HG02852 (cell line): ENCODE results near the gene KIAA1755.

ENCODE experiments used
- ATAC-seq: cut with Tn5 transposase; IDR thresholded peaks from one replicate; pipeline ENCODE4 v1.9.1; 2021; ENCODE audit warnings: mild to moderate bottlenecking, moderate library complexity; ENCODE audit not compliant: unreplicated experiment

KIAA1755 gene

GRCh38 chr20:38208088-38208487 lies 52.4 kb downstream of the KIAA1755 start:
- ATAC-seq = no peak

DNA sequence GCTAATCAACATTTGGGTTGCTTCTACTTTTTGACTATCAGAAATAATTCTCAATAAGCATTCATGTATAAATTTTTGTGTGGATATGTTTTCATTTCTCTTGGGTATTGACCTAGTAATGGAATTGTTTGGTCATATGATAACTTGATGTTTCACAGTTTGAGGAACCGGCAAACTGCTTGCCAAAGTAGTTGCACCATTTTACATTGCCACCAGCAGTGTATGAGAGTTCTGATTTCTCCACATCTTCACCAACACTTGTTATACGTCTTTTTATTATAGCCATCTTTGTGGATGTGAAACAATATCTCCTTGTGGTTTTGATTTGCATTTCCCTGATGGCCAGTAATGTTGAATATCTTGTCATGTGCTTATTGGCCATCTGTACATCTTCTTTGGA lies 52.9 kb downstream of the KIAA1755 start:
- ATAC-seq = no peak

GRCh38 chr20:38205001-38205400 lies 55.5 kb downstream of the KIAA1755 start:
- no peak for ATAC-seq

- no peak for ATAC-seq
Observed at GRCh38 chr20:38203981-38204357, 56.6 kb downstream of the KIAA1755 start.

DNA sequence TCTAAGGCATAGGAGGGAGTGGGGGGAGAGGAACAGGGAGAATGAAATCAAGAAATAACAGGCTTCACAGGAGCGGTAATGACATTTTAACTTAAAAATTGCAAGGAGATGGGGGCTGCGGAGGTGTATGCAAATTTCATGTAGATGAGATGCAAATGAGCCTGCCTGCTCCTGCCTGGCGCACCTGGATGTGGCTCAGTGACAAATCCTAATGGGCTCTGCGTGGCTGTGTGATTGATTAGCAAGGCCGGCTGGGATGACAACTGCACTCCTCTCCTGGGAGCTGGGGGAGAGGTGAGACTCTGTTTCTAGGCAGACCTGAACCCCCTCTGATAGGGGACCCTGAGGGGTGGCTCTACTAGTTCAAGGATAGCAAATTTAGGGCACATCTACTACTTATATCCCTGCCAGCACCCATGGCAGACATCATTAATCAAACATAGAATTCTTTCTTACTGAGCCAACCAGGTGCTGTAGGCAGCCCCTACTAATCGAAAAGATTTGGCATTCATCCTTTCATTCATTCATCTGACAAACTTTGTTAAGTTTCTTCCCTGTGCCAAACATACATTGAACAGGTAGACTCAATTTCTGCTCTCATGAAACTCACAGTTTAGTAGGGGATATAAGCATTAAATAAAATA lies 57.1 kb downstream of the KIAA1755 start:
- no peak for ATAC-seq

DNA sequence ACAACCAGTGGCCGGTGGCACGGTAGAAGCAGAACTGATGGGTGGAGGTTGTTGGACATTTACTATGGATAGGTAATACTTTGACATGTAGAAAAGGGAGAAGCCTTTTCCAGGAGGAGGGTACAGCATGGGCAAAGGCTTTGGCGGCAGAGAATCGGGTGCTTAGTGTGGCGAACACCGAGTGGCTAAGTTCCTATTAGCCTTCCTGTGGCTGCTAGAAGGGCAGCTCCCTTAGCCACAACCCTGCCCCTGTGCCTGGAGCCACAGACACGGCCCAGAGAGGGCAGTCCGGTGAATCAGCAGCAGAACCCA lies 57.6 kb downstream of the KIAA1755 start:
- no peak for ATAC-seq

DNA sequence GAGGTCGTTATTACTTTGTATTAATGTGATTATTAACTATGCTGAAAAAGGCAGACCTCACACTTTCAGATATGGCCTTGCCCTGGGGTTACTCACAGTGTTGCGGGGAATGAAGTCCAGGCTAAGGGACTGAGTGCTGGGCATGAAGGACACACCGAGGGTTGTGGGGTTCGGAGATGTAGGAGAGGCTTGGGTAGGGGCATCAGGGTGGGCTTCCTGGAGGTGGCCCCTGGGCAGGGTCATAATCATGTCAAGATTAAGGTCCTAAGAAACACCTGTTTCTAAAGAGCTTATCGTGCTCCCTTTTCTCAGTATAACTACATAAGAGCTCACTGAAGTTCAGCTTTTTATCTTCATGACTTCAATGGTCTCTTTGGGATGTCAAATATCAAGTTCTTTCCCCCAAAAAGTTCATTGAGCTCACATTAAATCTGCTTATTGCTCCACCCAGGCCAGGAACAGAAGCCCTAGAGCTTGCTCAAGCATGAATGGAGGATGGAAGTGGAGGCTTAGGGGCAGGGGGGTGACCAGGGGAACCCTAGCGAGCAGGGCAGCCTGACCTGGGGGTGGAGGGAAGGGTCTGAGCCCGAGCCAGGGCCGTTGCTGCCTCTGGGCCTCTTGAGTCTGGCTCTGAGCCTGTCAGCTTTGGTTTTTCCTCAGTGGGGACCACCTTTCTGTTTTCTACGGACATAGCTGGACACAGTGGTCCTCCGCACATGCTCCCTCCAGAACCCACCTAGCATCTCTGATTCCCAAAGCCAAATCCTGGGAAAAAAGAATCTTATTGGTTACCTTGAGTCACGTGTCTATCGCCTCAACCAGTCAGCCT lies 58.2 kb downstream of the KIAA1755 start:
- ATAC-seq = no peak

DNA sequence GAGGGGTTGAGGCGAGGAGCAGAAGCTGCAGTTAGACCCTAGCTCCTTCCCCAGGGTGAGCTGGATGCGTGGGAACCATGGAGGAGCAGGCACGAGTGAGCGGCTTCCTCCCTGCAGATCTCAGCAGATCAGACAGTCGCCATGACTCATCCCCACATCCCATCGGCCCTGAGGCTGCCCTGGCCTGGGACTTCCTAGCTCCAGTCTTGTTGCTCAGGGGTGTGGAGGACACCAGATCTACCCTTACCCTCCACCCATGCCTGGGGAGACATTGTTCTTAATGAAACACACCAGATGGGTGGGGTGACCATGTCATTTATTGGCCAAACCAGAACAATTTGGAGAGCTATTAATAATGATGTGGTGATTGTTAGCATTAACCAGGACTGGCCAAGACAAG lies 59.2 kb downstream of the KIAA1755 start:
- ATAC-seq = no peak

DNA sequence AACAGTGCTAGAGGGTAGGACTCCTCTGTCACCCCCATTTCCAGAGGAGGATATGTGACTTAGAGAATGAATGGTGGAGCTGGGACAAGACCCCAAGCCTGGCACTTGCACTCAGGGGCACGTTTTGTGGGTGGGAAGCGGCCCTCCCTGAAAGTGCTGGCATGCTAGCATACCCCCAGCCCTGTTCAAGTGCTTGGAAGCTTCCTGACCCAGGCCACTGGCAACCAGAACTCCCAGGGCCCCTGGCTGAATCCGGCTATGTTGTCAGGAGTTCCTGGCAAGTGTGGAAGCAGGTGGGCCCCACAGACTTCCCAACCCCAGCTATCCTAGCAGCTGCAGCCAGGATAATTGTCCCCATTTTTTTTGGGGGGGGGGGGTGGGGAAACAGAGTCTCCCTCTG lies 59.9 kb downstream of the KIAA1755 start:
- no peak for ATAC-seq

DNA sequence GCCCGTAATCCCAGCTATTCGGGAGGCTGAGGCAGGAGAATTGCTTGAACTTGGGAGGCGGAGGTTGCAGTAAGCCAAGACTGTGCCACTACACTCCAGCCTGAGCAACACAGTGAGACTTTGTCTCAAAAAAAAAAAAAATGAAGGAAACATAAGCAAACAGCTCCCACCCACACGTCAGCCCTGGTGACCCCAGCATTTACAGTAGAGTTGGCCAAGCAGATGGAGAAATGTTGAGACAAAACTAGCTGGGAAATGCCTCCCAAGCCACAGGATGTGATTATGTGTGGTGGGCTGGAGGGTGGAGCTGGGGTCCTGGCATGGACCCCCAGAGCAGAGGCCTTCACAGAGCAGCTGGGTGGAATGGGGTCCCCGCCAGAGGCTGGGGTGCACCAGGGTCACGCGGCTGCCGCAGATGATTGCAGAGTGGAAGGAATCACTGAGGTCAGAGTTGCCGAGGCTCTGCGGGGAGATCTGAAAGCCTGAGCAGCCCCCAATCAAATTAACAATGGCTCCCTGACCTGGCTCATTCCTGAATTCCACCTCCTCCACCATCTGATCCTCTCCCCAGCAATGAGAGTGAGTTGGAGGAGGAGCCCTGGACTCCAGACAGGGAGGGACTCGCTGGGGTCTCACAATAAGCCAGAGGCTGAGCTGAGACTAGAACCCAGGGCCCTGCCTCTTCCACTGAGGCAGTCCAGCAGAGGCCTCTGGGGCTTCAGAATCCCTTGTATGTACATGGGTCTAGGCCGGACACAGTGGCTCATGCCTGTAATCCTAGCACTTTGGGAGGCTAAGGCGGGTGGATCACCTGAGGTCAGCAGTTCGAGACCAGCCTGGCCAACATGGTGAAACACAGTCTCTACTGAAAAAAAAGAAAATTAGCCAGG lies 60.8 kb downstream of the KIAA1755 start:
- no peak for ATAC-seq

DNA sequence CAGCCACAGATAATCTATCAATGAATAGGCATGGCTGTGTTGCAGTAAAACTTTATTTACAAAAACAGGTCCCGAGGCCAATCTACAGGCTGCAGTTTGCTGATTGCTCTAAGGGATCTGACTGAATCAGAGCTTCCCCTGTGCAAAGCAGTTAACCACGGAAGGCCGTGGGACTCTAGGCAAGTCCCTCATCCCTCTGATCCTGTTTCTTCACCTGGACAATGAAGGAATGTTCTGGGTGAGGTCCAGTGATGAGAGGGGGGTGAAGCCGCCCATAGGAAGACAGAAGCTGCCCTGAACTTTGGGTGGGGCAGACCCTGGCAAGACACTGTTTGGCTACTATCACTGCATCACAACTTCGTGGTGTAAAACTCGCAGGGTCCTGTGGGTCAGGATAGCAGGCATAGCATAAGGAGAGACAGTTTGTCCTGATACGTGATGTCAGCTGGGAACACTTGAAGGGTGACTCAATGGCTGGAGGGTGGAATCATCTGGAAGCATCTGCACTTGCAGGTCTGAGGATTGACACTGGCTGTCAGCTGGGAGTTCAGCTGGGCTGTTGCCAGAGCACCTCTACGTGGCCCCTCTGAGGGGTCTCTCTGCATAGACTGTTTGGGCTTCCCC lies 62.2 kb downstream of the KIAA1755 start:
- ATAC-seq = no peak

GRCh38 chr20:38197619-38198018 lies 62.9 kb downstream of the KIAA1755 start:
- ATAC-seq = no peak

- no peak for ATAC-seq
Observed at GRCh38 chr20:38197217-38197616, 63.3 kb downstream of the KIAA1755 start.

DNA sequence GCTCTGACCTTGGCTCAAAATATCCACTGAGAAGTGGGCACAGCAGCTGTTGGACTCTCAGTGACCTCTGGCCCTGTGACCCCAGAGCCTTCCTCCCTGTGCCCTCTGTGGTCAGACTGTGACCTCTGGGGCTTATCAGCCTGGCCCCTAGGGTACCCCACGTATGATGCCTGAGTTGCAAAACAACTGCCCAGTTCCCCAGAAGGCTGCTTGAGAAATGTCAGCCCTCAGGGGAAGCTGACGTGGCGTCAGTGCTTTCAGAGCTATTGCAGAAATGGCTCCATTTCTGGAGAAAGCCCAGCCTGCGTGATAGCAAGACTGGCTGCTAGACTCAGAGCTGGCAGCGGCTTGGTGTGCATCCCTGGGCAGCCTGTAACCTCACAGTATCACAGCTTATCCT lies 63.9 kb downstream of the KIAA1755 start:
- no peak for ATAC-seq

DNA sequence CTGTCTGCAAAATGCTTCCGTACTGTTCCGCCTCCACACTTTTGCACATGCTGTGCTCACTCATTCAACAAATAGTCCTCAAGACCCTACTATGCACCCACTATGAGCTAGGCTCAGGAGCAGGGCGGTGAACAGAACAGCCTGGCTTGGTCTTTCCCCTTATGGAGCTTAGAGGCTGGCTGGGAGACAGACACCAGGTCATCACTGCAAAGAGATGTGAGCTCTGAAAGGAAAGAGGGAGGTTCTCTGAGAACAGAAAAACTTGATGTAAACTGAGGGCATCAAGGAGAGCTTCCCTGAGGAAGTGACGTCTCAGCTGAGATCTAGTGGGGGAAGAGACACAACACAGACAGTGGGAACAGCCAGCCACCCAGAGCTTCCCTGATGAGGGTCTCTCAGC lies 64.5 kb downstream of the KIAA1755 start:
- no peak for ATAC-seq

GRCh38 chr20:38195521-38195920 lies 65.0 kb downstream of the KIAA1755 start:
- no peak for ATAC-seq

- ATAC-seq = no peak
Observed at GRCh38 chr20:38194971-38195504, 65.5 kb downstream of the KIAA1755 start.

- ATAC-seq = no peak
Observed at GRCh38 chr20:38193586-38194105, 66.9 kb downstream of the KIAA1755 start.

- ATAC-seq = no peak
Observed at GRCh38 chr20:38192323-38192885, 68.1 kb downstream of the KIAA1755 start.

DNA sequence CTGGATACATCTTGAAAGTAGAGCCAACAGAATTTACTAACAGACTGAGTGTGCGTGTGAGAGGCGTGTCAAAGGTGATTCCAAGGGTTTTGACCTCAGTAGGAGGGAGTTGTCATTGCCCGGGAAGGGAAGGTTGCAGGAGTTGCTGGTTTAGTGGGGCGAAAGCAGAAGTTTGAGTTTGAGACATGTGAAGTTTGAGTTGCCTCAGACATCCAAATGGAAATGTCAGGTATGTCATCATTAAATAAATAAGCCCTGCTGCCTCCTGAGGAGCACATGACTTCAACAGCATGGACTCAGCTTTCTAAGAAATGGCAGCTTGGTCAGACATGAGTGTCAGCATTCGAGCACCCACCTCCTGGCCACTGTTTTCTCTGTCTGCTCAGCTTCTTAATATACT lies 68.9 kb downstream of the KIAA1755 start:
- no peak for ATAC-seq
